BJ (cell line): ENCODE data around the gene C14orf180. TPM values are rescaled to one million over a fixed set of nuclear protein-coding genes. Genes with fewer than 3 reads are reported as not detected.
"Not testable (repeated sequence)": the region's sequence is repeated elsewhere in the genome, so short reads cannot be mapped to it uniquely, and the experiment has no call there.

Experiments used
- CTCF ChIA-PET: fragments of 350-600 bp; formaldehyde crosslinking; extraction: SDS; loops from one replicate; lab custom pipeline; 2021; ENCODE audit warnings: antibody characterized with exemption, inconsistent platforms; lab: Yijun Ruan, JAX
- POLR2A ChIA-PET: fragments of 300-600 bp; sonication (Branson Sonifier 250); formaldehyde crosslinking; extraction: SDS; loops from one replicate; lab custom pipeline; 2021; ENCODE audit warnings: antibody characterized with exemption; lab: Charles Lee
- DNase-seq: peaks from one replicate; pipeline ENCODE4 v3.0.0-alpha.2; 2011; ENCODE audit warnings: low read depth
- H3K27me3 ChIP-seq: 2 replicates; pipeline ENCODE4 v1.6.0; 2011; ENCODE audit warnings: low read length; ENCODE audit not compliant: control insufficient read depth, insufficient read depth
- H3K36me3 ChIP-seq: 2 replicates; pipeline ENCODE4 v1.5.1; 2011; ENCODE audit warnings: low read length; ENCODE audit not compliant: control insufficient read depth, insufficient read depth
- H3K4me3 ChIP-seq: 2 replicates; pipeline ENCODE4 v1.5.1; 2011; ENCODE audit warnings: low read depth, mild to moderate bottlenecking, control low read depth, low read length
- polyA plus RNA-seq: library from polyadenylated mRNA; depleted of rRNA; stranded (reverse); fragments of >200 nt; gene quantifications from 2 replicates; pipeline ENCODE4 v1.2.3, GENCODE V29; 2011
- TF ChIP-seq, protein P1 (sequence below): IDR thresholded peaks from 2 replicates; pipeline ENCODE4 v1.5.1; 2011; ENCODE audit warnings: low read depth, mild to moderate bottlenecking, control low read depth, inconsistent platforms, low read length, moderate library complexity; ENCODE audit not compliant: insufficient read depth

Gene C14orf180
- polyA plus RNA-seq, 1 experiment = not detected

DNA sequence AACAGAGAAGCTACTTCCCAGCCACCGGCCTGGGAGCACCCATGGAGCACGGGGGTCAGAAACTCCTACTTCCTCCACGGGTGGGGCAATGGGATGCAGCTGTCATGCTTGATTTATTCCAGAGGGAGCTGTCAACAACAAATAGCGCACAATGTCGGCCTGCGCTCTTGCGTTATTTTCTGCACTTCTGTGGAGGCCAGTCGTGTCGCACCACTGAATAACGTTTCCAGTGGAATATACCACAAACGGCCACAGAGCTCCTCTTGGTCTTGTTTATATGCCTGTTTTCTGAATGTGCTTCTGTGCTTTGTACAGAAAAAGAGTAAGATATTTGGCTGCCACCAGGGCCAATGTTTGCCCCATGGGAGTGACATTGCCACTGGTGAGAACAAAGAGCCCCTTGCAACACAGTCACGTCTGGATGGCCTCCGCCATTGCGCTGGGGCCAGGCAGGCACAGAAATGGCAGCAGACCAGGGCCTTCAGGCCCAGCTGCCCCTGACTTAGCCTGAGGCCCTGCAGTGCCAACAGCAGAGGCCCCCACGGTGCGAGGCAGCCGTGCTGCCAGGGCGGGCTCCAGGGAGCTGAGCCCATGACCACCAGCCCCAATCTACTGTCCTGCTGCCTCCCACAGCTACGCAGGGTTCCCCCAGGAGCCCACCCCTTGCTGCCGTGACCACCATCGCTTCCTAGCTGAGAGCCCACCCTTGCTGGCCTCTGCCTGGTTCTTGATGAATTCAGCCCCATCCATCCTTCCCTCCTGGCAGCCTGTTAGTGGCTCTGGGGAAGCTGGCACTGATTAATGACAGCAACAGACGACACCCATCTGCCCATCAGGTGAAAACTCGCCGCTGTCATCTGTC is 53.9 kb downstream of the C14orf180 start:
- H3K4me3 ChIP-seq = no peak overlapping the region
- TF ChIP-seq, protein P1, sequence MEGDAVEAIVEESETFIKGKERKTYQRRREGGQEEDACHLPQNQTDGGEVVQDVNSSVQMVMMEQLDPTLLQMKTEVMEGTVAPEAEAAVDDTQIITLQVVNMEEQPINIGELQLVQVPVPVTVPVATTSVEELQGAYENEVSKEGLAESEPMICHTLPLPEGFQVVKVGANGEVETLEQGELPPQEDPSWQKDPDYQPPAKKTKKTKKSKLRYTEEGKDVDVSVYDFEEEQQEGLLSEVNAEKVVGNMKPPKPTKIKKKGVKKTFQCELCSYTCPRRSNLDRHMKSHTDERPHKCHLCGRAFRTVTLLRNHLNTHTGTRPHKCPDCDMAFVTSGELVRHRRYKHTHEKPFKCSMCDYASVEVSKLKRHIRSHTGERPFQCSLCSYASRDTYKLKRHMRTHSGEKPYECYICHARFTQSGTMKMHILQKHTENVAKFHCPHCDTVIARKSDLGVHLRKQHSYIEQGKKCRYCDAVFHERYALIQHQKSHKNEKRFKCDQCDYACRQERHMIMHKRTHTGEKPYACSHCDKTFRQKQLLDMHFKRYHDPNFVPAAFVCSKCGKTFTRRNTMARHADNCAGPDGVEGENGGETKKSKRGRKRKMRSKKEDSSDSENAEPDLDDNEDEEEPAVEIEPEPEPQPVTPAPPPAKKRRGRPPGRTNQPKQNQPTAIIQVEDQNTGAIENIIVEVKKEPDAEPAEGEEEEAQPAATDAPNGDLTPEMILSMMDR = no peak
- peaks cover 7% of the 10 kb centered on the region for H3K27me3 ChIP-seq
- POLR2A ChIA-PET = no interaction called here
- no peak for DNase-seq
- CTCF ChIA-PET = interaction anchor here (0.7 kb wide), 1 partner anchor 502 kb away, joined by 3 read pairs; no protein-coding TSS in a partner anchor
- H3K36me3 ChIP-seq = no peaks in the 10 kb centered on the region

DNA sequence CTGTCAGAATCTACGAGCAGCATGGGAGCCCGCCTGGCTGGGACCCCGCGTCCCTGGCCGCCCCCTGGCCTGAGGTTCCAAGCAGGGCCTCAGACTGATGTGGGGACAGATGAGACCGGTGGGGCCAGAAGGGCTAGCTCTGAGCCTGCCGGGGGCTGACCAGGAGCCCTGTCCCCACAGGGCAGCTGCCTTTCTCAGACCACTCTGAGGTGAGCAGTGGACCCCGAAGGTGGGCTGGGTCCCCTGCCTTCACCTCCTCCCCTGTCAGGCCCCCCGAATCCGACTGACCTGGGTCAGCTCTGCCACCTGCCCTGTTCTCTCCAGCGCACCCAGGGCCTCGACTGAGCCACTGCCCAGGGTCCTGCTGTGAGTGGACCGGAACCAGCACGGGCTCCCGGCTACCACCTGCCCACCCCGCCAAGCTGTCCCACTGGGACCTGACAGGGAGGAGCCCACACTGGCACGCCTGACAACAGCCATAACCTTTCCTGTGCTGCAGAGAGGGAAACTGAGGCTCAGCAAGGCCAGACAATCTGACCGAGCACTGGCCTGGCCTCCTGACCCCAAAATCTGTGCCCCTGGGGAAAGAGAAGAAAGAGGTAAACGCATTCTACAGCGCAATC is 54.7 kb downstream of the C14orf180 start:
- ChIA-PET POLR2A (no interaction called here), CTCF (interaction anchor here (0.7 kb wide), 1 partner anchor 503 kb away, joined by 3 read pairs; no protein-coding TSS in a partner anchor)
- no peak overlapping the region for H3K4me3 ChIP-seq
- no peak for DNase-seq
- TF ChIP-seq, protein P1 = no peak
- H3K27me3 ChIP-seq = peaks cover 5% of the 10 kb centered on the region; the same call in 1 of the 2 replicates
- H3K36me3 ChIP-seq = no peaks in the 10 kb centered on the region

DNA sequence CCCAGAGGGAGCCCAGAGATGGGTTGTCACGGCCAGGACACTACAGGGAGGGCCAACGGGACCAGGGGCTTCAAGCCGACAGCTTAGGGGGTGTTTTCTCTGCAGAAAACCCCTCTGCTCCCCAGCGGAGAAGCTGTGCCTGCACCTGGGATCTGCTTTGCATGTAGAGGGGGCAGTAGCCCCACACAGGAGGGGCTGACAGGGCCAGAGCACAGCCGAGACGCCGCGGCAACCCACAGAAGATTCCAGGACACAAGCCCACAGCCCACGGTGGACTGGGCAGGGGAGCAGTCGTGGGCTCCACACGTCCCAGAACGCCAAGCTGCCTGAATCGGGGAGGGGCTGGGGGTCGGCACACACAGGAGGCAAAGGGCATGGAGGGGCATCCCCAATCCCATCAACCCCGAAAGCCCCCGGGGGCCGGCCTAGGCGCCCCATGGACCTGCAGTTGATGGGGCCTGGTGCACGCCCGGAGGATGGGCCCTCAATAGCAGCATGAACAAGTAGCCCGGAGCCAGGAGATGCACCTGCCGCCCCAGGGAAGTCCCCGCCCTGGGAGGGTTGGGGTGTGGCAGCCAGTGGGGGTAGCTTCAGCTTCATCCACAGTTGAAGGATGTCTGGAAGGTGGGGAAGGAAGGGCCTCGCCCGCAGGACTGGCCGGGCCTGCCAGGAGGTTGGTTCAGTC is 55.5 kb downstream of the C14orf180 start:
- Histone ChIP-seq H3K4me3 (no peak overlapping the region), H3K36me3 (no peaks in the 10 kb centered on the region), H3K27me3 (peaks cover 5% of the 10 kb centered on the region; the same call in 1 of the 2 replicates)
- ChIA-PET CTCF (interaction anchor here (0.6 kb wide), 1 partner anchor 74 kb away, joined by 3 read pairs; no protein-coding TSS in a partner anchor), POLR2A (no interaction called here)
- DNase-seq = no peak
- TF ChIP-seq, protein P1 = no peak

DNA sequence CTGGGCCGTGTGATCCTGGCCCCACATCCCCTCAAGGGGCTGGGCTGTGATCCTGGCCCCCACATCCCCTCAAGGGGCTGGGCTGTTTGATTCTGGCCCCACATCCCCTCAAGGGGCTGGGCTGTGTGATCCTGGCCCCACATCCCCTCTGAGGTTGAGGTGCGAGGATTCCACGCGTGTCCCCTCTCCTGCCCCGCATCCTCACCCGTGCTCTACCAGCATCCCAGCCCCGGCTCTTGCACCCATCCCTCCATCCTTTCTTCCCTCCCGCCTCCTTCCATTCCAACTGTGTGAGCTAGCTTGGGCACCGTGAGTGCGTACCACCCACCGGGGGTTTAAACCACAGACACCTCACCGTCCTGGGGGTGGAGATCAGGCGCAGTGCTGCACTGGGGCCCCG is 56.2 kb downstream of the C14orf180 start:
- H3K4me3 ChIP-seq = no peak overlapping the region
- H3K27me3 ChIP-seq = peaks cover 5% of the 10 kb centered on the region; the same call in 1 of the 2 replicates
- POLR2A ChIA-PET = no interaction called here
- TF ChIP-seq, protein P1 = no peak
- H3K36me3 ChIP-seq = no peaks in the 10 kb centered on the region
- no peak for DNase-seq
- CTCF ChIA-PET = interaction anchor here (0.8 kb wide), 1 partner anchor 558 kb away, joined by 5 read pairs; no protein-coding TSS in a partner anchor

DNA sequence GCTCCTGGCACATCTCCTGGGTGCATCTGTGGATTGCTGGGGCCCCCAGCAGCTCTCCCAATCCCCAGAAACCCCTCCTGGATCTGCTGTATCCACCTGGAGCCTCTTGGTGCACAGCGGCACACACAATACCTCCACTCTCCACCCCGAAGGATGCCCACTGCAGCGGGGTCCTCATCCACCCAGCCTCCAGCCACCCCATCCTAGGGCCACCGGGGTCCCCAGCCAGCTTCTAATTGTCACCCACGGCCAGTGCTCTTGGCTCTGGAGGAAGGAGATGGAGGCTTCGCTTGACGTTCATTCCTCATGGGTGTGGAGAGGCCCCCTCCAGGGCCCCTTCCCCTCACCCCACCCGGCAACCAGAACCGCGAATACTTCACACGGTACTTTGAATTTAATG is 56.6 kb downstream of the C14orf180 start:
- DNase-seq = no peak
- H3K4me3 ChIP-seq = no peak overlapping the region
- peaks cover 5% of the 10 kb centered on the region; the same call in 1 of the 2 replicates for H3K27me3 ChIP-seq
- ChIA-PET CTCF (interaction anchor here (0.8 kb wide), 1 partner anchor 558 kb away, joined by 5 read pairs; no protein-coding TSS in a partner anchor), POLR2A (no interaction called here)
- TF ChIP-seq, protein P1 = no peak
- H3K36me3 ChIP-seq = no peaks in the 10 kb centered on the region

DNA sequence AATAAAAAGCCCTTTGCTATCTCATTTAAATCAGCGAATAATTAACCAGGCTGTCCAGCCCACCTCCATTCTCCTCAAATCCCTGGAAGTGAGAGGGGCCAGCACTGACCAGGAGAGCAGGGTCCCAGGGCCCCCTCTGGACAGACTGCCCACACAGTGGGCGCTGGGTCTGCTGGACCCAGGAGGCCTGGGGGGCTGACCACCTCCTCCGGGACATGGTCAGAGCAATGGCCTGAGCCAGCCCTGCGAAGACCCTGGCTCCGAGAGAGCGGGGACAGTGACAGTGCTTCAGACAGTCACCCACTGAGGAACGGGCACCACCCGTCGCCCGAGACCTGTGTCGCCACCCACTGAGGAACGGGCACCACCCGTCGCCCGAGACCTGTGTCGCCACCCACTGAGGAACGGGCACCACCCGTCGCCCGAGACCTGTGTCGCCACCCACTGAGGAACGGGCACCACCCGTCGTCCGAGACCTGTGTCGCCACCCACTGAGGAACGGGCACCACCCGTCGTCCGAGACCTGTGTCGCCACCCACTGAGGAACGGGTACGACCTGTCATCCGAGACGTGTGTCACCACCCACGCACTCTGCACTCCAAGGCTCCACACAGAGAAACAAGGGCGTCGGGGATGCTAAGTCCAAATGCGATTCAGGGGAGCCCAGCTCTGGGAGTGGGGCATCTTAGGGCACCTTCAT is 57.4 kb downstream of the C14orf180 start:
- H3K36me3 ChIP-seq, H3K4me3 ChIP-seq, DNase-seq, POLR2A ChIA-PET, H3K27me3 ChIP-seq: not testable (repeated sequence)
- CTCF ChIA-PET = interaction anchor here (0.7 to 1.1 kb wide), 3 partner anchors 13 to 559 kb away, joined by 3 to 5 read pairs (median 4); no protein-coding TSS in a partner anchor
